Measurements from ENCODE around the gene ACTL7B. TPM values are rescaled to one million over a fixed set of nuclear protein-coding genes. Genes with fewer than 3 reads are reported as not detected.
A peak's percentile ranks its signal among the peaks of the same experiment; 100 is the strongest.

The ACTL7B gene
- total and polyA plus RNA-seq, 2 of the 4 experiments (the other 2 are of a cell fraction): not detected

DNA sequence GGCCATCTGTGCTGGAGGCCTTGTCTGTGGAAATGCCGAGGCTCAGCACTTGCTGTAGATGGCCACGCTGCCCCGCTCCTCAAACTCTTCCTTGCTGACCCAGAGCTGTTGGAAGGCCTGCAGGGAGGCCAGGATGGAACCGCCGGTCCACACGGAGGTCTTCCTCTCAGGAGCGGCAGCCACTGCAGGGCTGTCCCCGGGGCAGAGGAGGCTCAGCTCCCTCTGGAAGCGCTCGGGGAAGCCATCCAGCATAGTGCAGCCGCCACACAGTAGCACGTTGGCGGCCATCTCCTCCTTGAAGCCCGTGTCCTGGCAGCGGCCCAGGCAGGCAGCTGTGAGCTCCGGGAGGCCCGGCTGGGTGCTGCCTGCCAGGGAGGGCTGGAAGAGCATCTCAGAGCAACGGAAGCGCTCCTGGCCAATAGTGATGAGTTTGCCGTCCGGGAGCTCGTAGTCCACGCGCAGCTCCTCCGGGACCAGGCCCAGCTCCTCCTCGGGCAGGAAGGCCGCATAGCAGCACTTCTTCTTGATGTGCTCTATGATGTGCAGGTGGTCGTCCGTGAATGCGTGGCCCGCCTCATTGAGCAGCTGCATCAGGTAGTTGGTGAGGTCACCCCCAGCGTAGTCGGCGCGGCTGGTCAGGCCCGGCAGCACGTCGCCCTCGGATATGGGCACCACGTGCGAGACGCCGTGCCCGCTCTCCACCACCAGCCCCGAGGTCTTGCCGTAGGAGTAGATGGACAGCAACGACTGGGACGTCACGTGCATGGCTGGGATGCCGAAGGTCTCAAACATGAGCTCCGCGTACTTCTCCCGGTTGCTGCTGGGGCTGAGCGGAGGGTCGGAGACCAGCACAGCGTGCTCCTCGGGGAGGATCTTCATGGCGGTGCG, 901 bp downstream of the ACTL7B start:
- TF ChIP-seq NFE2L2 (IDR thresholded peaks at IDR 0.05; ENCODE audit: low read depth, low read length): no peak
- TF ChIP-seq BHLHE40 (IDR thresholded peaks at IDR 0.05; ENCODE audit: low read depth, low read length): no peak
- TF ChIP-seq, protein P1, sequence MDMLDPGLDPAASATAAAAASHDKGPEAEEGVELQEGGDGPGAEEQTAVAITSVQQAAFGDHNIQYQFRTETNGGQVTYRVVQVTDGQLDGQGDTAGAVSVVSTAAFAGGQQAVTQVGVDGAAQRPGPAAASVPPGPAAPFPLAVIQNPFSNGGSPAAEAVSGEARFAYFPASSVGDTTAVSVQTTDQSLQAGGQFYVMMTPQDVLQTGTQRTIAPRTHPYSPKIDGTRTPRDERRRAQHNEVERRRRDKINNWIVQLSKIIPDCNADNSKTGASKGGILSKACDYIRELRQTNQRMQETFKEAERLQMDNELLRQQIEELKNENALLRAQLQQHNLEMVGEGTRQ (IDR thresholded peaks at IDR 0.05; ENCODE audit: low read depth, low read length): no peak
- TF ChIP-seq, protein P2, sequence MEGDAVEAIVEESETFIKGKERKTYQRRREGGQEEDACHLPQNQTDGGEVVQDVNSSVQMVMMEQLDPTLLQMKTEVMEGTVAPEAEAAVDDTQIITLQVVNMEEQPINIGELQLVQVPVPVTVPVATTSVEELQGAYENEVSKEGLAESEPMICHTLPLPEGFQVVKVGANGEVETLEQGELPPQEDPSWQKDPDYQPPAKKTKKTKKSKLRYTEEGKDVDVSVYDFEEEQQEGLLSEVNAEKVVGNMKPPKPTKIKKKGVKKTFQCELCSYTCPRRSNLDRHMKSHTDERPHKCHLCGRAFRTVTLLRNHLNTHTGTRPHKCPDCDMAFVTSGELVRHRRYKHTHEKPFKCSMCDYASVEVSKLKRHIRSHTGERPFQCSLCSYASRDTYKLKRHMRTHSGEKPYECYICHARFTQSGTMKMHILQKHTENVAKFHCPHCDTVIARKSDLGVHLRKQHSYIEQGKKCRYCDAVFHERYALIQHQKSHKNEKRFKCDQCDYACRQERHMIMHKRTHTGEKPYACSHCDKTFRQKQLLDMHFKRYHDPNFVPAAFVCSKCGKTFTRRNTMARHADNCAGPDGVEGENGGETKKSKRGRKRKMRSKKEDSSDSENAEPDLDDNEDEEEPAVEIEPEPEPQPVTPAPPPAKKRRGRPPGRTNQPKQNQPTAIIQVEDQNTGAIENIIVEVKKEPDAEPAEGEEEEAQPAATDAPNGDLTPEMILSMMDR (conservative IDR thresholded peaks at IDR 0.05; ENCODE audit: low read depth, low read length): no peak
- no peak for TF ChIP-seq MAZ (IDR thresholded peaks at IDR 0.05; ENCODE audit: borderline replicate concordance, low read depth, low read length)
- no peak for TF ChIP-seq SMC3 (IDR thresholded peaks at IDR 0.05; ENCODE audit: low read depth, low read length)
- TF ChIP-seq RAD21 (IDR thresholded peaks at IDR 0.05; ENCODE audit: low read length): no peak
- TF ChIP-seq RFX5 (IDR thresholded peaks at IDR 0.05; ENCODE audit: low read depth, low read length): no peak
- TF ChIP-seq CHD1 (IDR thresholded peaks at IDR 0.05; ENCODE audit: low read depth, low read length): no peak
- TF ChIP-seq MAFK (IDR thresholded peaks at IDR 0.05; ENCODE audit: low read depth, low read length): no peak
- no peak for TF ChIP-seq MXI1 (IDR thresholded peaks at IDR 0.05; ENCODE audit: borderline replicate concordance, low read depth, low read length)
- no peak overlapping the region for H4K5ac ChIP-seq (ENCODE audit: low read depth, low read length)
- intact Hi-C loops (cut with micrococcal nuclease): no loop called here
- dilution Hi-C loops (cut with HindIII; ENCODE audit: low sequenced_read_pairs, unreplicated experiment): no loop called here
- H3K4me2 ChIP-seq (ENCODE audit: low read depth, low read length): no peak overlapping the region
- no peak overlapping the region for H3K18ac ChIP-seq (ENCODE audit: low read depth, low read length)
- 89% methylated on average over 37 of the region's 59 CpGs; no CpG with 5 or more reads in 1 of the 2 experiments for WGBS, 2 experiments (ENCODE audit: extremely low coverage in 2 of 2, insufficient read length in 1 of 2)
- no peaks in the 10 kb centered on the region for H3K4me1 ChIP-seq (ENCODE audit: control insufficient read depth, insufficient read depth, low read length)
- ChIA-PET CTCF (no interaction called here), POLR2A (ENCODE audit: unreplicated experiment) (no interaction called here)
- no peak overlapping the region for H2BK15ac ChIP-seq (ENCODE audit: low read depth, low read length)
- no peak overlapping the region for H2BK5ac ChIP-seq (ENCODE audit: low read depth, low read length, poor library complexity, severe bottlenecking)
- no peak overlapping the region for H3K4me3 ChIP-seq (ENCODE audit: insufficient read depth, low read depth, low read length)
- H3K56ac ChIP-seq (ENCODE audit: extremely low read depth, insufficient read depth, low read length): no peak overlapping the region
- no peak overlapping the region for H4K91ac ChIP-seq (ENCODE audit: insufficient read depth, low read depth, low read length)
- H4K20me1 ChIP-seq (ENCODE audit: insufficient read depth, low read length): no peaks in the 10 kb centered on the region
- BruUV-seq (replicated peaks): no TSS peak
- no peak overlapping the region for H3K4ac ChIP-seq (ENCODE audit: low read depth, low read length)
- in situ Hi-C loops (cut with MboI; ENCODE audit: low sequenced_read_pairs): no loop called here
- H3K14ac ChIP-seq (replicated peaks; ENCODE audit: low read depth, low read length): no peak overlapping the region
- no peak overlapping the region for H4K8ac ChIP-seq (ENCODE audit: low read depth in 2 of 2, low read length in 2 of 2)
- no peak for ATAC-seq (ENCODE audit: low read depth)
- peak overlapping the region; percentile 58 for H2AFZ ChIP-seq (replicated peaks; ENCODE audit: low read length, poor library complexity)
- no peaks in the 10 kb centered on the region for H3K79me1 ChIP-seq (ENCODE audit: low read depth in 1 of 2, low read length in 2 of 2)
- H2BK120ac ChIP-seq (ENCODE audit: low read depth, low read length): no peak overlapping the region
- H3K36me3 ChIP-seq (ENCODE audit: control insufficient read depth, insufficient read depth, low read length): no peaks in the 10 kb centered on the region
- no peaks in the 10 kb centered on the region for H3K9me1 ChIP-seq (ENCODE audit: insufficient read depth, low read length)
- H3K23ac ChIP-seq (ENCODE audit: low read depth, low read length): no peak overlapping the region
- H3K27ac ChIP-seq (ENCODE audit: insufficient read depth, low read length): no peak overlapping the region
- H3K27me3 ChIP-seq (ENCODE audit: control insufficient read depth, insufficient read depth, low read length): peaks cover 8% of the 10 kb centered on the region
- no peak for DNase-seq
- no peak overlapping the region for H2BK20ac ChIP-seq (ENCODE audit: low read depth, low read length)
- no peaks in the 10 kb centered on the region for H3K9me3 ChIP-seq (ENCODE audit: control insufficient read depth, insufficient read depth, low read length)
- no peak overlapping the region for H2AK9ac ChIP-seq (replicated peaks; ENCODE audit: low read depth, low read length, poor library complexity)
- no peak overlapping the region for H2AK5ac ChIP-seq (ENCODE audit: low read depth, low read length)
- H3K9ac ChIP-seq (ENCODE audit: low read depth, low read length): no peak overlapping the region

Measured in IMR-90 (cell line).